ENCODE results near the gene PAQR3.

DNA sequence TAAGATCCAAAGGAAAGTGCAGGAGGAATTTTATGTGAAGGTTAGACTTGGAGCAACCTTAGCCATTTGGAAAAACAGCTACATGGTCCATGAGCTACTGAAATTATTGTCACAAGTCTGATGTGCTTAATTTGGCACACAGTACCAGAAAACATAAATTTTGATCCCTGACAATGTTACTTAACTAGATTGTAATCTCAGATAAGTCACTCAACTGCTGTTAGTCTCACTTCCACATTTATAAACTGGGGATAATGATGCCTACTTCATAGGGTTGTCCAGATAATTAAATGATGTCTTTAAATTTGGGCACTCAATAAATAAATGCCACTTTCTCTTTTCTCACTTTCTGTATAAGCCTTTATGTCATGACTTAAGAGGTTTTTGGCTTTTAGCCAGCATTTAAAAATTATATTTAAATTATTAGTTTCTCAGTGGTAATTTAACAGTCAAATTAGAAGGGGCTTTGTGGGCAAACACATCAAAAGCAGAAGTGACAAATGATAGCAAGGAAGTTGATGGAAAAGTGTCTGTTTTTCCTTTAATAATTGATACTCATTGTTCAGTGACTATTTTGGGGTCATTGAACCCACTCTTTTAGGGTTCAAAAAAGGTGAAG is 58.3 kb downstream of the PAQR3 start:
- TF ChIP-seq MYC (IDR thresholded peaks at IDR 0.05; ENCODE audit: borderline replicate concordance, low read length) (no peak), ZFP36 (IDR thresholded peaks at IDR 0.05; ENCODE audit: borderline replicate concordance, partially characterized antibody) (no peak), REST (IDR thresholded peaks at IDR 0.05) (no peak), POLR2A (IDR thresholded peaks at IDR 0.05; ENCODE audit: low read length) (no peak), ESRRA (IDR thresholded peaks at IDR 0.05; ENCODE audit: borderline replicate concordance, low read length) (no peak), CEBPB (IDR thresholded peaks at IDR 0.05) (no peak), SMC3 (IDR thresholded peaks at IDR 0.05) (no peak), EP300 (IDR thresholded peaks at IDR 0.05) (no peak), GATA3 (IDR thresholded peaks at IDR 0.05; ENCODE audit: borderline replicate concordance) (no peak)
- TF ChIP-seq, protein P1, sequence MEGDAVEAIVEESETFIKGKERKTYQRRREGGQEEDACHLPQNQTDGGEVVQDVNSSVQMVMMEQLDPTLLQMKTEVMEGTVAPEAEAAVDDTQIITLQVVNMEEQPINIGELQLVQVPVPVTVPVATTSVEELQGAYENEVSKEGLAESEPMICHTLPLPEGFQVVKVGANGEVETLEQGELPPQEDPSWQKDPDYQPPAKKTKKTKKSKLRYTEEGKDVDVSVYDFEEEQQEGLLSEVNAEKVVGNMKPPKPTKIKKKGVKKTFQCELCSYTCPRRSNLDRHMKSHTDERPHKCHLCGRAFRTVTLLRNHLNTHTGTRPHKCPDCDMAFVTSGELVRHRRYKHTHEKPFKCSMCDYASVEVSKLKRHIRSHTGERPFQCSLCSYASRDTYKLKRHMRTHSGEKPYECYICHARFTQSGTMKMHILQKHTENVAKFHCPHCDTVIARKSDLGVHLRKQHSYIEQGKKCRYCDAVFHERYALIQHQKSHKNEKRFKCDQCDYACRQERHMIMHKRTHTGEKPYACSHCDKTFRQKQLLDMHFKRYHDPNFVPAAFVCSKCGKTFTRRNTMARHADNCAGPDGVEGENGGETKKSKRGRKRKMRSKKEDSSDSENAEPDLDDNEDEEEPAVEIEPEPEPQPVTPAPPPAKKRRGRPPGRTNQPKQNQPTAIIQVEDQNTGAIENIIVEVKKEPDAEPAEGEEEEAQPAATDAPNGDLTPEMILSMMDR (IDR thresholded peaks at IDR 0.05), result no peak
- TF ChIP-seq, protein P2, sequence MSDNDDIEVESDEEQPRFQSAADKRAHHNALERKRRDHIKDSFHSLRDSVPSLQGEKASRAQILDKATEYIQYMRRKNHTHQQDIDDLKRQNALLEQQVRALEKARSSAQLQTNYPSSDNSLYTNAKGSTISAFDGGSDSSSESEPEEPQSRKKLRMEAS (IDR thresholded peaks at IDR 0.05), result no peak

Measured in A549 (cell line).